GM10266 (cell line): Measurements from ENCODE around the gene TECPR1.

Source experiments
- DNase-seq: peaks from one replicate; pipeline ENCODE4 v3.0.0; 2012; ENCODE audit errors: extremely low spot score
- TF ChIP-seq, protein P1 (sequence below): IDR thresholded peaks from 2 replicates; pipeline ENCODE4 v1.5.1; 2012; ENCODE audit warnings: mild to moderate bottlenecking, low read depth; ENCODE audit not compliant: control insufficient read depth, insufficient read depth; ENCODE audit errors: missing control alignments

TECPR1 gene

DNA sequence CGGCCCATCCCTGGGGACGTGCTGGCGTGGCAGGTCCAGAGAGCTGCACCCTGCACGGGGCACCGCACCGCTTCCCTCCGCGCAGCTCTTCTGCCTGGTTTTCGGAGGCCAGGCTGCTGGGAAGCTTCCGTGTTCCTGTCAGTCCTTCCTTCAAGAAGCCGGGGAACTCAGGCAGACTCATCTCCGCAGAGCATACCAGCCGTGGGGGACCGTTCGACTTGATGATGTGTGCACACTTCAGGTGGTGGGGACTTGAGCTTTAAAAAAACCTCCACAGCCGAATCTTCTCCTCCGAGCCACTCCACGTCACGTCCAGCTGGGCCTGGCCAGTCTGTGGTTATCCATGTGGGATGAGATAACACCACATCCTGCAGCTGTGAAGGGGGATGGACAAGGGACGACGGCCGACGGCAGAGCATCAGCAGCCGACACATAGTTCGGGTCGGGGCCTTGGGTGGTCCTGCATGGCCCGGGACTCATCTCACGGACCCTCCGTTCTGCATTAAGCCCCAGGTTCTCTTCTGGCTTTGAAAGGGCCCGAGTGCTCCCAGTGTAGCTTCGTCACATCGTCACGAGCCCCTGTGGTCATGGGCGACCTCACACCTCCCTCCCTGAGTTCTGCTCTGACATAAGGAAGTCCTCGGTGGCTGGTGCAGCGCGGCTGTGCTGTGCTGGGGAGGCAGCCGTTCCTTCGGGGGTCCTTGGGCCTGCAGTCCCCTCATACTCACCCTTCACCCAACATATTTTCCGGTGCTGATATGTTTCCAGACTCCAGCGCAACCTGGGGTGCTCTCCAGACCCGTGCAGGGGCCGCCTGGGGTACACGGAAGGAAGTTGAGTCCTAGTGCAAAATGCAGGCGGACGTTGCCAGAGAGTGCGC lies 45.3 kb downstream of the TECPR1 start:
- DNase-seq = no peak
- TF ChIP-seq, protein P1, sequence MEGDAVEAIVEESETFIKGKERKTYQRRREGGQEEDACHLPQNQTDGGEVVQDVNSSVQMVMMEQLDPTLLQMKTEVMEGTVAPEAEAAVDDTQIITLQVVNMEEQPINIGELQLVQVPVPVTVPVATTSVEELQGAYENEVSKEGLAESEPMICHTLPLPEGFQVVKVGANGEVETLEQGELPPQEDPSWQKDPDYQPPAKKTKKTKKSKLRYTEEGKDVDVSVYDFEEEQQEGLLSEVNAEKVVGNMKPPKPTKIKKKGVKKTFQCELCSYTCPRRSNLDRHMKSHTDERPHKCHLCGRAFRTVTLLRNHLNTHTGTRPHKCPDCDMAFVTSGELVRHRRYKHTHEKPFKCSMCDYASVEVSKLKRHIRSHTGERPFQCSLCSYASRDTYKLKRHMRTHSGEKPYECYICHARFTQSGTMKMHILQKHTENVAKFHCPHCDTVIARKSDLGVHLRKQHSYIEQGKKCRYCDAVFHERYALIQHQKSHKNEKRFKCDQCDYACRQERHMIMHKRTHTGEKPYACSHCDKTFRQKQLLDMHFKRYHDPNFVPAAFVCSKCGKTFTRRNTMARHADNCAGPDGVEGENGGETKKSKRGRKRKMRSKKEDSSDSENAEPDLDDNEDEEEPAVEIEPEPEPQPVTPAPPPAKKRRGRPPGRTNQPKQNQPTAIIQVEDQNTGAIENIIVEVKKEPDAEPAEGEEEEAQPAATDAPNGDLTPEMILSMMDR = no peak

DNA sequence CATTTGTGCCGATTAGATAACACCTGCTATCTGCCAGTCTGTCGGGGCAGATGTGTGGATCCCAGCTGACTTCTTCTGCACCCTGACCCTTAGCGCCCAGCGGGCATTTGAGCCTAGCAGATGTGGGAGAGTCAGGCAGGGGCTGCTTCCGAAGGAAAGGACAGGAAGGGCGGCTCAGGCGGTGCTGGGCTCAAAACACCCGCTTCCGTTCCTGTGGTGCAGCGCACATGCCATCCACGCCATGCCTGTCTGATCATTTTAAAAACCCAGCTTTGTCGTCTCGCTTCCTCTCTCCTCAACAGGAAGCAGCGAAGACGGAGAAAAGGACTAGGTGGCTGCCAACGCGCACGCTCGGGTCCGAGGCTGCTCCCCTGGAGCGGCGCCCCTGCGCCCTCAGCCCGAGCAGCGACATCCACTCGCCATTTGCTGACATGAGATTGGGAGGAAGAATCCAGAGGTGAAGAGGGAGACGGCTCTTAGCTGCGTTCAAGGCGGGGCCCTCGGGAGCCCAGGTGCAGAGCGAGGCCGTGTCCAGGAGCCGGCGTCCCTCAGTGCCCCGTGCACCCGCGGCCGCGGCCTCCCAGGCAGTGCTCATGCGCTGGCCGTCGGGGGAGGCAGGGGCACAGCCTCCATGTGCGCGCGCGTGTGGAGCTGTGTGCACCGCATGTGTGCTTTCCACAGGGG lies 46.7 kb downstream of the TECPR1 start:
- no peak for DNase-seq
- TF ChIP-seq, protein P1 = no peak

DNA sequence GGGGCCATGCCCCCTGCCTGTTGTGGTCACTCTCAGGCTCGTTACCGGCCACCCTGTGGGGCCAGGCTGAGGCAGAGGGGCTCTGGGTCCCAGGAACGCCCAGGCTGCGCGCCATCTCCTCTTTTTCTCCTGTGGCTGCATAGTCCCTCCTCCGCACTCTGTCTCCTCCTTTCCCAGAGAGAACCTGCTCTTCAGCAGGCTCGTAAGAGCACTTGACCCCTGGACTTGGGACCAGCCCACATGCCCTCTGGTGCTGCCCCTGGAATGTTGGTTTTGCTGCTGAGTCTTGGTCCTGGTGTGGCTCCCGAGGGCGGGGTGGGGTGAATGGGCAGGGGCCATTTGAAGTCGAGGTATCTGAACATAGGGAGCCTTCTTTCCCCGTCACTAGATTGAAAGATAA lies 47.4 kb downstream of the TECPR1 start:
- TF ChIP-seq, protein P1 = no peak
- no peak for DNase-seq

DNA sequence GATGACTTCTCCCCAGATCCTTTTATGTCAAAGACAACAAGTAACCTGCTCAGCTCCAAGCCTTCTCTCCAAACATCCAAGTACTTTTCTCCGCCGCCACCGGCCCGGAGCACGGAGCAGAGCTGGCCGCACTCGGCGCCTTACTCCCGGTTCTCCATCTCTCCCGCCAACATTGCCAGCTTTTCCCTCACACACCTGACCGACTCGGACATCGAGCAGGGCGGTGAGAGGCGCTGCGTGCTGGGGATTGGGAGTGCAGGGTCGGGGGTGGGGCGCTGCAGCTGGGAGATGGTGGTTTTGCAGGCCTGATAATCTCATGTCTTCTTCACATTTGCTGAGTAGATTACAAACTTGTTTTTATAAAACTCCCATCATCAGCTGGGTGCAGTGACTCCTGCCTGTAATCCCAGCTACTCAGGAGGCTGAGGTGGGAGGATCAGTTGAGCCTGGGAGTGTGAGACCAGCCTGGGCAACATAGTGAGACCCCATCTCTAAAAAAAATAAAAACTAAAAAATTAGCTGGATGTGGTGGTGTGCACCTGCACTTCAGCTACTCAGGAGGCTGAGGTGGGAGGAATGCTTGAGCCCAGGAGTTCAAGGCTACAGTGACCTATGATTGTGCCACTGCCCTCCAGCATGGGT lies 47.9 kb downstream of the TECPR1 start:
- DNase-seq = no peak
- TF ChIP-seq, protein P1 = no peak

DNA sequence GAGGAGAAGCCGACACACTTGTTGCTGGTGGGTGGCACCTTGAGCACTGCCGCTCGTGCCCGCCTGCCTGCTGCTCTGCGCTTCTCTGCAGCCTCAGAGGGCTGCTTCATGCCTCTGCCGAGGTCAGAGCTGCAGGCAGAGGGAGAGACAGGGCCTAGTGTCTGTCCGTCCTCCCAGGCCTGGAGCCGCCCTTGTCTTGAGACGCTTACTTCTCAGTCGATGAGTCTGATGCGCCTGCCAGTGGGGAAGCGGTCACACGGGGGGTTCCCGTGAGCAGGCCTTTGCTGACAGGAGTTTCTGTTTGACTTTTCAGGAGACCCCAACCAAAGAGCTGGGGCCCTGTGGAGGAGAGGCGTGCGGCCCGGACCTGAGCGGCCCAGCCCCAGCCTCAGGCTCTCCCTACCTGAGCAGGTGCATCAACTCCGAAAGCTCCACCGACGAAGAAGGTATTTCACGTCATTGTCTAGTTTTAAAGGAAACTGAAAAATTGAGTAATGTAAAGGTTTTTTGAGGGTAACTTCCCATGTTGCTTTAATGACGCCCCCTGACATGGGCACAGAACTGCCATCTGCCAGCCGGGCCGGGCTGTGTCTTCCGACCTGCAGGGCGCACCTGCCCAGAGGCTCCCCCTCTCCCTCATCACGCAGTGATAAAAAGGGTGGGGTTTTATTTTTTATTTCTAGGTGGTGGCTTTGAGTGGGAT lies 48.6 kb downstream of the TECPR1 start:
- TF ChIP-seq, protein P1 = no peak
- DNase-seq = peak; percentile 83

DNA sequence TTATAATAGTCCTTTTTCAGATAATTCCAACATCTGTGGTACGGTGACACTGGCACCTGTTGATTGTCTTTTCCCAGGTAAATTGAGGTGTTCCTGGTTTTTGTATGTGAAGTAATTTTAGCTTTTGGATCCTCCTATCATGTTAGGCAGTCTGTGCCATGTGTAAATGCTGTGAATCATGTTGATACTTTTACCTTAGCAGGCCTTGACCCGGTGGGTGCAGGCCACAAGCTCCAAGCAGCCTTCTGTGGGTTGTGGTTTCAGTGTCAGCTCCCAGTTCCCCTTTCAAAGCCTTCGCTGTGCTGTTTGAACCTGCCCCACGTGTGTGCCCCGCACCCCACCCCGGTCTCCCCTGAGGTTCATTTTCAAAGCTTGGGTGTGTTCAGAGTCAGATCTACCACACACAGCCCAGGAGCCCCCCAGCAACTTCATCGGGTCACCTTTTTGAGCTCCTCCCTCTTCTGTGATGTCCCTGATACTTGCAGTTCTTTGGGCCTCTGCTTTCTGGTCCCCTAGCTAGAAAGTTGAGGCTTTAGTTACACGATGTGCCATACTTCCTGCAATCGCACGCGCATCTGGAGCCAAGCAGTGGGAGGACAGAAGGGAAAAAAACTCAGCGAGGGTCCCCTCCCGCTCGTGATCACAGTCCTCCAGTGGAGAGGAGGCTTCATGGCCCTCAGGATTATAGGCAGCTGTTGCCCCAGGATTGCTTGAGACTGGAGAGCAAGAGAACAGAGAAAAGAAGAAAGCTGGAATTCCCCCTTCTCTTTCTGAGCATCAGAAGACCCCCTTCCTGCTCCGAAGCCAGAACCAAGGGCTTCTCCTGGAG lies 49.5 kb downstream of the TECPR1 start:
- DNase-seq = peak; percentile 92
- TF ChIP-seq, protein P1 = no peak
